ENCODE measurements around the gene OR4P4.

The OR4P4 gene

GRCh38 chr11:55655096-55655495 lies 20.2 kb downstream of the OR4P4 start:
- TF ChIP-seq, protein P1, sequence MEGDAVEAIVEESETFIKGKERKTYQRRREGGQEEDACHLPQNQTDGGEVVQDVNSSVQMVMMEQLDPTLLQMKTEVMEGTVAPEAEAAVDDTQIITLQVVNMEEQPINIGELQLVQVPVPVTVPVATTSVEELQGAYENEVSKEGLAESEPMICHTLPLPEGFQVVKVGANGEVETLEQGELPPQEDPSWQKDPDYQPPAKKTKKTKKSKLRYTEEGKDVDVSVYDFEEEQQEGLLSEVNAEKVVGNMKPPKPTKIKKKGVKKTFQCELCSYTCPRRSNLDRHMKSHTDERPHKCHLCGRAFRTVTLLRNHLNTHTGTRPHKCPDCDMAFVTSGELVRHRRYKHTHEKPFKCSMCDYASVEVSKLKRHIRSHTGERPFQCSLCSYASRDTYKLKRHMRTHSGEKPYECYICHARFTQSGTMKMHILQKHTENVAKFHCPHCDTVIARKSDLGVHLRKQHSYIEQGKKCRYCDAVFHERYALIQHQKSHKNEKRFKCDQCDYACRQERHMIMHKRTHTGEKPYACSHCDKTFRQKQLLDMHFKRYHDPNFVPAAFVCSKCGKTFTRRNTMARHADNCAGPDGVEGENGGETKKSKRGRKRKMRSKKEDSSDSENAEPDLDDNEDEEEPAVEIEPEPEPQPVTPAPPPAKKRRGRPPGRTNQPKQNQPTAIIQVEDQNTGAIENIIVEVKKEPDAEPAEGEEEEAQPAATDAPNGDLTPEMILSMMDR (IDR thresholded peaks at IDR 0.05; ENCODE audit: low read depth, low read length), result no peak
- peaks cover 44% of the 10 kb centered on the region for H3K27me3 ChIP-seq (ENCODE audit: insufficient read depth, low read depth, severe bottlenecking)
- DNase-seq, result no peak
- no peak overlapping the region for H3K27ac ChIP-seq
- no peaks in the 10 kb centered on the region for H3K36me3 ChIP-seq
- H3K4me3 ChIP-seq (ENCODE audit: low read depth, low read length), result no peak overlapping the region
- H3K9me3 ChIP-seq (ENCODE audit: severe bottlenecking), result no peaks in the 10 kb centered on the region

DNA sequence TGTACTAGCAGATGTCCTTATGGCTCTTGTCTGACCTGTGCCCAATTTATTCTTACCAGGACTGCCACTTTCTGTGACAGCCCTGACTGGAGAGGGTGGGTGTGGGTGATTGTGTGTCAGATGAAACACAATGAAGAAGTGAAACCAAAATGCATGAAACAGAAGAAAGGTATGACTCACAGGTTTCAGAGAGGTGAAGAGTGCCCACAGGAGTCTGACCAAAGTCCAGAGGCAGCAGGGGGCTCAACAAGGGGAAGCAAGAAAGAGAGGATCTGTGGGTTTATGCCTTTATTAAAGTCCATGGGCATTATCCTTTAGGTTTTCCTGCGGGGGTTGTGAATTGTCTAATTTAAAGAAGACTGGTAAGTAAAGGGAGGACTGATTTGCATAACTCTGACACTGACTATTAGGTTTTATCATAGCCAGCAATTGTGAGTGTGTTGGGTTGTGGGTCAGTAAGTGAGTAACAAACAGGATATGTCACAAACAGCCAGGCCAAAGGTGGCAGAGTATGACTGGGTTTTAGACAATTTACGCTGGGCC lies 23.2 kb downstream of the OR4P4 start:
- no peak overlapping the region for H3K27ac ChIP-seq
- H3K36me3 ChIP-seq, result no peaks in the 10 kb centered on the region
- TF ChIP-seq, protein P1 (IDR thresholded peaks at IDR 0.05; ENCODE audit: low read depth, low read length), result no peak
- no peak for DNase-seq
- H3K27me3 ChIP-seq (ENCODE audit: insufficient read depth, low read depth, severe bottlenecking), result peaks cover 41% of the 10 kb centered on the region
- no peak overlapping the region for H3K4me3 ChIP-seq (ENCODE audit: low read depth, low read length)
- no peaks in the 10 kb centered on the region for H3K9me3 ChIP-seq (ENCODE audit: severe bottlenecking)

- H3K27ac ChIP-seq, result no peak overlapping the region
- DNase-seq, result no peak
- H3K27me3 ChIP-seq (ENCODE audit: insufficient read depth, low read depth, severe bottlenecking), result peaks cover 40% of the 10 kb centered on the region
- TF ChIP-seq, protein P1 (IDR thresholded peaks at IDR 0.05; ENCODE audit: low read depth, low read length), result no peak
- no peak overlapping the region for H3K4me3 ChIP-seq (ENCODE audit: low read depth, low read length)
- H3K9me3 ChIP-seq (ENCODE audit: severe bottlenecking), result no peaks in the 10 kb centered on the region
- no peaks in the 10 kb centered on the region for H3K36me3 ChIP-seq
Measured at GRCh38 chr11:55658608-55659007, 23.7 kb downstream of the OR4P4 start.

DNA sequence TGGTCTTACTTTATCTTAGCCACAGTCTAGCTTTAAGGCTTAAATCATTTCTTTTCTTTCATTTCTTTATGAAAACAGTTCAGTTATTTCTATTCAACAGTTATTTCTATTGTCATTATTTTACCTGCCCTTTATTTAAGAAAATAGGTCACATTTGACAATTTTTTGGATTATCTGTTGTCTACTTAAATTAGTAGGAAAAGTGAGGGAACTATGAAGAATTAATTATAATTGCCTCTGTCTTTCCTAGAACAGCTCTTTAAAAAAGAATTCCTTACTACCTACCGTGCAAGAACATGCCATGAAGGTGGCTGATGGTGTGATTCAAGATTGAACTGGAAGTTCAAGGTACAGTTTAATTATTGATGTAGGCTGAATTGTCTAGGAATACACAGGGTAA lies 27.0 kb downstream of the OR4P4 start, which contains the start of gene OR4C6:
TSS of gene OR4C6 (plus strand) at position 301 of the 400 bp plus-strand sequence. CDS start 2,966 bp downstream, outside the sequence.
- Histone ChIP-seq H3K27ac (no peak within 1 kb of the TSS), H3K9me3 (ENCODE audit: severe bottlenecking) (no peaks in the 10 kb centered on the region), H3K36me3 (no peaks in the 10 kb centered on the region), H3K4me3 (ENCODE audit: low read depth, low read length) (no peak within 1 kb of the TSS), H3K27me3 (ENCODE audit: insufficient read depth, low read depth, severe bottlenecking) (peaks cover 24% of the 10 kb centered on the region)
- TF ChIP-seq, protein P1 (IDR thresholded peaks at IDR 0.05; ENCODE audit: low read depth, low read length), result no peak
- no peak for DNase-seq

DNA sequence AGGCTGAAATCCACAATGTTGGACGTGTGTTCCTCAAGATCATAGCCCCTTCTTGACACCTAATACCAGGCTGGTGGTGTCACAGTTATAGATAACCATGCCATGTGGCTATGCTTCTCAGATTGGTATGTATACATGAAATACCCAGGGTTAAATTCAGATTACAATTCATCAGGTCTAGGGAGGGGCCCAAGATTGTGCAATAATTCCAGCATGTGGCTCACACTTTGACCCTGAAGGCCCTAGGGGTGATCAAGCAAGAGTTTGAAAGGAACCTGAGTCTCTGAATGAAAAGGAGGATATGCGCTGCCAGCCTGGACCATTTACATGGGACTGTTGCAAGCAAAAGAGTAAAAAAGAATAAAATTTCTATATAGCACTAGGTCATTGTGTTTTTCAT lies 34.5 kb downstream of the OR4P4 start:
- no peaks in the 10 kb centered on the region for H3K9me3 ChIP-seq (ENCODE audit: severe bottlenecking)
- H3K36me3 ChIP-seq, result no peaks in the 10 kb centered on the region
- no peak overlapping the region for H3K27ac ChIP-seq
- DNase-seq, result no peak
- H3K4me3 ChIP-seq (ENCODE audit: low read depth, low read length), result no peak overlapping the region
- TF ChIP-seq, protein P1 (IDR thresholded peaks at IDR 0.05; ENCODE audit: low read depth, low read length), result no peak
- H3K27me3 ChIP-seq (ENCODE audit: insufficient read depth, low read depth, severe bottlenecking), result peaks cover 26% of the 10 kb centered on the region

GRCh38 chr11:55673860-55674259 lies 38.9 kb downstream of the OR4P4 start:
- Histone ChIP-seq H3K27ac (no peak overlapping the region), H3K27me3 (ENCODE audit: insufficient read depth, low read depth, severe bottlenecking) (peaks cover 29% of the 10 kb centered on the region), H3K36me3 (no peaks in the 10 kb centered on the region), H3K9me3 (ENCODE audit: severe bottlenecking) (no peaks in the 10 kb centered on the region), H3K4me3 (ENCODE audit: low read depth, low read length) (no peak overlapping the region)
- no peak for DNase-seq
- TF ChIP-seq, protein P1 (IDR thresholded peaks at IDR 0.05; ENCODE audit: low read depth, low read length), result no peak

All from WERI-Rb-1 (cell line).